SK-N-SH (cell line): ENCODE measurements around the gene LETM1. TPM values are rescaled to one million over a fixed set of nuclear protein-coding genes. Genes with fewer than 3 reads are reported as not detected.

Experiments
- CTCF ChIA-PET: fragments of 300-600, 350-600 bp; formaldehyde crosslinking; extraction: SDS; loops from one replicate; lab custom pipeline; 2021; lab: Yijun Ruan, JAX
- POLR2A ChIA-PET: fragments of 350-600 bp; sonication (Branson Sonifier 250); formaldehyde crosslinking; extraction: SDS; loops from one replicate; lab custom pipeline; 2020; ENCODE audit warnings: antibody characterized with exemption, inconsistent platforms; lab: Yijun Ruan, JAX
- DNase-seq: peaks from one replicate; pipeline ENCODE4 v3.0.0; 2012
- H2AFZ ChIP-seq: fragments of 200-600 bp; sonication (generic); 2 replicates; pipeline ENCODE4 v1.8.1; 2016; ENCODE audit warnings: antibody characterized with exemption, mild to moderate bottlenecking, low read depth
- H3F3A ChIP-seq: fragments of 200-600 bp; sonication (generic); replicated peaks from 2 replicates; pipeline ENCODE3; 2016; ENCODE audit warnings: antibody characterized with exemption, mild to moderate bottlenecking; ENCODE audit not compliant: insufficient read depth
- H3K27ac ChIP-seq, 2 experiments: fragments of 200-500 bp in 1 of 2; fragments of 200-600 bp in 1 of 2; sonication (Bioruptor generic) in 1 of 2; sonication (generic), shearing (Covaris generic) in 1 of 2; 2 replicates each; pipeline versions ENCODE4 v1.5.1 to v1.6.1; 2014 to 2016; ENCODE audit warnings: low read depth in 2 of 2, inconsistent platforms in 1 of 2, low read length in 1 of 2, mild to moderate bottlenecking in 1 of 2, mixed read lengths in 1 of 2
- H3K27me3 ChIP-seq: fragments of 200-600 bp; sonication (generic), shearing (Covaris generic); 2 replicates; pipeline ENCODE4 v1.6.1; 2016; ENCODE audit warnings: mixed run types; ENCODE audit not compliant: insufficient read depth
- H3K36me3 ChIP-seq, 2 experiments: fragments of 200-500 bp in 1 of 2; fragments of 200-600 bp in 1 of 2; sonication (Bioruptor generic) in 1 of 2; sonication (generic) in 1 of 2; replicated peaks in 1 of 2; 2 replicates each; pipeline versions ENCODE3 to v1.5.1; 2014 to 2016; ENCODE audit warnings: low read length in 1 of 2, mild to moderate bottlenecking in 1 of 2; ENCODE audit not compliant: insufficient read depth in 2 of 2, control insufficient read depth in 1 of 2
- H3K4me1 ChIP-seq, 2 experiments: fragments of 200-500 bp in 1 of 2; fragments of 200-600 bp in 1 of 2; sonication (Bioruptor generic) in 1 of 2; sonication (generic), shearing (Covaris generic) in 1 of 2; 2 replicates each; pipeline versions ENCODE4 v1.5.1 to v1.6.1; 2014 to 2016; ENCODE audit warnings: low read depth in 1 of 2, low read length in 1 of 2, mixed run types in 1 of 2; ENCODE audit not compliant: insufficient read depth in 2 of 2, control insufficient read depth in 1 of 2
- H3K4me2 ChIP-seq: fragments of 200-600 bp; sonication (generic), shearing (Covaris generic); 2 replicates; pipeline ENCODE4 v1.6.1; 2017; ENCODE audit warnings: mixed run types
- H3K4me3 ChIP-seq, 2 experiments: fragments of 200-500 bp in 1 of 2; fragments of 200-600 bp in 1 of 2; sonication (Bioruptor generic) in 1 of 2; sonication (generic), shearing (Covaris generic) in 1 of 2; 2 replicates each; pipeline versions ENCODE4 v1.5.1 to v1.8.1; 2014 to 2016; ENCODE audit warnings: low read depth in 2 of 2, inconsistent platforms in 1 of 2, low read length in 1 of 2, mild to moderate bottlenecking in 1 of 2, mixed read lengths in 1 of 2, moderate library complexity in 1 of 2
- H3K79me2 ChIP-seq: fragments of 200-600 bp; sonication (generic); 2 replicates; pipeline ENCODE4 v1.8.1; 2017; ENCODE audit warnings: mild to moderate bottlenecking; ENCODE audit not compliant: insufficient read depth
- H3K9ac ChIP-seq: fragments of 200-600 bp; sonication (generic); 2 replicates; pipeline ENCODE4 v1.6.1; 2017; ENCODE audit warnings: mixed run types
- H3K9me2 ChIP-seq: fragments of 200-600 bp; sonication (generic); 2 replicates; pipeline ENCODE4 v1.6.1; 2017; ENCODE audit warnings: mixed run types
- H3K9me3 ChIP-seq: fragments of 200-600 bp; sonication (generic); 2 replicates; pipeline ENCODE4 v1.6.1; 2017; ENCODE audit warnings: mixed run types, mild to moderate bottlenecking, moderate library complexity
- H4K20me1 ChIP-seq: fragments of 200-600 bp; sonication (generic); 2 replicates; pipeline ENCODE4 v1.6.1; 2017; ENCODE audit warnings: mild to moderate bottlenecking, mixed run types; ENCODE audit not compliant: insufficient read depth
- CHD2 ChIP-seq: fragments of 150-350 bp; IDR thresholded peaks from 2 replicates; pipeline ENCODE4 v1.6.1; 2018; ENCODE audit warnings: low read length; ENCODE audit not compliant: partially characterized antibody
- CTCF ChIP-seq: fragments of 200-600 bp; sonication (generic); IDR thresholded peaks from 2 replicates; pipeline ENCODE4 v1.6.1; 2017; ENCODE audit warnings: antibody characterized with exemption, mild to moderate bottlenecking, moderate library complexity
- ELF1 ChIP-seq: IDR thresholded peaks from 2 replicates; pipeline ENCODE4 v1.4.0; 2012
- EP300 ChIP-seq, 2 experiments: IDR thresholded peaks; 2 replicates each; pipeline versions ENCODE4 v1.4.0 to v1.6.1; 2012; ENCODE audit warnings: borderline replicate concordance in 1 of 2, low read depth in 1 of 2, low read length in 1 of 2
- FOXM1 ChIP-seq: IDR thresholded peaks from 2 replicates; pipeline ENCODE4 v1.4.0; 2012; ENCODE audit warnings: low read depth, mild to moderate bottlenecking
- JUND ChIP-seq: IDR thresholded peaks from 2 replicates; pipeline ENCODE4 v1.4.0; 2012
- MEF2A ChIP-seq: IDR thresholded peaks from 2 replicates; pipeline ENCODE4 v1.4.0; 2012; ENCODE audit warnings: low read depth, borderline replicate concordance
- MXI1 ChIP-seq: IDR thresholded peaks from 2 replicates; pipeline ENCODE4 v1.6.1; 2012; ENCODE audit warnings: mild to moderate bottlenecking, low read depth, low read length, improper control_type of control experiment
- PBX3 ChIP-seq: IDR thresholded peaks from 2 replicates; pipeline ENCODE4; 2012
- RCOR1 ChIP-seq: fragments of 150-350 bp; IDR thresholded peaks from 2 replicates; pipeline ENCODE4 v1.6.1; 2017; ENCODE audit warnings: antibody characterized with exemption, low read length
- REST ChIP-seq: IDR thresholded peaks from 2 replicates; pipeline ENCODE4 v1.6.1; 2012; ENCODE audit warnings: mild to moderate bottlenecking, low read depth, low read length, moderate library complexity
- SIN3A ChIP-seq: IDR thresholded peaks from 2 replicates; pipeline ENCODE4 v1.6.1; 2012; ENCODE audit warnings: low read depth, mild to moderate bottlenecking, low read length, moderate library complexity, borderline replicate concordance
- WGBS: methylation state at CpG from one replicate; pipeline ENCODE4 v1.1.6; 2017; ENCODE audit warnings: low lambda C conversion rate; 5-methylcytosine and 5-hydroxymethylcytosine counted together
- polyA plus RNA-seq, 3 experiments: library from polyadenylated mRNA; depleted of rRNA; stranded (reverse); fragments of >200 nt; gene quantifications; 2 replicates each; pipeline ENCODE4 v1.2.3, GENCODE V29; 2012
- TF ChIP-seq, protein P1 (sequence below): fragments of 150-350 bp; IDR thresholded peaks from 2 replicates; pipeline ENCODE4 v1.6.1; 2016; ENCODE audit warnings: mild to moderate bottlenecking, low read depth, low read length
- TF ChIP-seq, protein P2 (sequence below): IDR thresholded peaks from 2 replicates; pipeline ENCODE4 v1.4.0; 2012; ENCODE audit warnings: low read depth, borderline replicate concordance
- TF ChIP-seq, protein P3 (sequence below): IDR thresholded peaks from 2 replicates; pipeline ENCODE4 v1.4.0; 2012; ENCODE audit warnings: low read depth

LETM1 gene
- polyA plus RNA-seq, 1 of the 3 experiments (the other 2 are of a cell fraction), result 25.8 TPM

GRCh38 chr4:1815096-1815996, 40.6 kb downstream of the LETM1 start:
- TF ChIP-seq CHD2 (no peak), SIN3A (no peak), RCOR1 (no peak), ELF1 (no peak)
- TF ChIP-seq, protein P1, sequence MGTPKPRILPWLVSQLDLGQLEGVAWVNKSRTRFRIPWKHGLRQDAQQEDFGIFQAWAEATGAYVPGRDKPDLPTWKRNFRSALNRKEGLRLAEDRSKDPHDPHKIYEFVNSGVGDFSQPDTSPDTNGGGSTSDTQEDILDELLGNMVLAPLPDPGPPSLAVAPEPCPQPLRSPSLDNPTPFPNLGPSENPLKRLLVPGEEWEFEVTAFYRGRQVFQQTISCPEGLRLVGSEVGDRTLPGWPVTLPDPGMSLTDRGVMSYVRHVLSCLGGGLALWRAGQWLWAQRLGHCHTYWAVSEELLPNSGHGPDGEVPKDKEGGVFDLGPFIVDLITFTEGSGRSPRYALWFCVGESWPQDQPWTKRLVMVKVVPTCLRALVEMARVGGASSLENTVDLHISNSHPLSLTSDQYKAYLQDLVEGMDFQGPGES, result no peak
- TF ChIP-seq, all 33 proteins: peak for 0
- Histone ChIP-seq H3K4me2 (no peak overlapping the region), H4K20me1 (no peaks in the 10 kb centered on the region), H3K4me3 (no peak overlapping the region), H3K79me2 (no peaks in the 10 kb centered on the region), H3K27ac (no peak overlapping the region), H3K27me3 (no peaks in the 10 kb centered on the region), H2AFZ (no peak overlapping the region), H3K9me3 (no peaks in the 10 kb centered on the region), H3K9ac (no peak overlapping the region), H3K4me1 (peaks cover 0 to 12% of the 10 kb centered on the region in 2 experiments; a peak in 1 of 4 replicates), H3K36me3 (peaks cover 22 to 54% of the 10 kb centered on the region in 2 experiments), H3K9me2 (no peaks in the 10 kb centered on the region), H3F3A (no peaks in the 10 kb centered on the region)
- no peak for DNase-seq
- 92% methylated on average over 23 of the region's 34 CpGs for WGBS
- ChIA-PET POLR2A (no interaction called here), CTCF (interaction anchor here (0.6 to 11.2 kb wide), 5 partner anchors 68 to 873 kb away, joined by 3 to 166 read pairs (median 4); no protein-coding TSS in a partner anchor)

- Histone ChIP-seq H4K20me1 (no peaks in the 10 kb centered on the region), H3K4me3 (no peak overlapping the region), H3K27me3 (no peaks in the 10 kb centered on the region), H3K36me3 (peaks cover 22 to 50% of the 10 kb centered on the region in 2 experiments), H3K79me2 (no peaks in the 10 kb centered on the region), H3F3A (no peaks in the 10 kb centered on the region), H3K9me2 (no peaks in the 10 kb centered on the region), H3K9ac (no peak overlapping the region), H2AFZ (no peak overlapping the region), H3K27ac (no peak overlapping the region), H3K9me3 (no peaks in the 10 kb centered on the region), H3K4me2 (no peak overlapping the region), H3K4me1 (peaks cover 0 to 9% of the 10 kb centered on the region in 2 experiments; a peak in 1 of 4 replicates)
- ChIA-PET POLR2A (no interaction called here), CTCF (interaction anchor here (0.8 to 11.2 kb wide), 6 partner anchors 67 to 88 kb away, joined by 3 to 166 read pairs (median 4); no protein-coding TSS in a partner anchor)
- no peak for DNase-seq
- 98% methylated on average over 8 of the region's 8 CpGs for WGBS
- TF ChIP-seq, protein P2, sequence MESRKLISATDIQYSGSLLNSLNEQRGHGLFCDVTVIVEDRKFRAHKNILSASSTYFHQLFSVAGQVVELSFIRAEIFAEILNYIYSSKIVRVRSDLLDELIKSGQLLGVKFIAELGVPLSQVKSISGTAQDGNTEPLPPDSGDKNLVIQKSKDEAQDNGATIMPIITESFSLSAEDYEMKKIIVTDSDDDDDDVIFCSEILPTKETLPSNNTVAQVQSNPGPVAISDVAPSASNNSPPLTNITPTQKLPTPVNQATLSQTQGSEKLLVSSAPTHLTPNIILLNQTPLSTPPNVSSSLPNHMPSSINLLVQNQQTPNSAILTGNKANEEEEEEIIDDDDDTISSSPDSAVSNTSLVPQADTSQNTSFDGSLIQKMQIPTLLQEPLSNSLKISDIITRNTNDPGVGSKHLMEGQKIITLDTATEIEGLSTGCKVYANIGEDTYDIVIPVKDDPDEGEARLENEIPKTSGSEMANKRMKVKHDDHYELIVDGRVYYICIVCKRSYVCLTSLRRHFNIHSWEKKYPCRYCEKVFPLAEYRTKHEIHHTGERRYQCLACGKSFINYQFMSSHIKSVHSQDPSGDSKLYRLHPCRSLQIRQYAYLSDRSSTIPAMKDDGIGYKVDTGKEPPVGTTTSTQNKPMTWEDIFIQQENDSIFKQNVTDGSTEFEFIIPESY, result no peak
- TF ChIP-seq REST (no peak), CTCF (no peak), MXI1 (no peak), MEF2A (no peak), FOXM1 (no peak), EP300 (IDR thresholded peaks at IDR 0.05; ENCODE audit: borderline replicate concordance in 1 of 2, low read depth in 1 of 2, low read length in 1 of 2) (no peak), JUND (no peak), PBX3 (no peak)
- TF ChIP-seq, protein P3, sequence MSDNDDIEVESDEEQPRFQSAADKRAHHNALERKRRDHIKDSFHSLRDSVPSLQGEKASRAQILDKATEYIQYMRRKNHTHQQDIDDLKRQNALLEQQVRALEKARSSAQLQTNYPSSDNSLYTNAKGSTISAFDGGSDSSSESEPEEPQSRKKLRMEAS, result no peak
These were observed 41.5 kb downstream of the LETM1 start for GRCh38 chr4:1814453-1814852.
